Activated T-cell treated with anti-CD3 and anti-CD28 coated beads for 48 hours (primary cell): ENCODE results near the gene VANGL1.

Source experiments
- DNase-seq: peaks from one replicate; pipeline ENCODE4 v3.0.0-alpha.2; 2020; ENCODE audit warnings: low read depth

The VANGL1 gene

DNA sequence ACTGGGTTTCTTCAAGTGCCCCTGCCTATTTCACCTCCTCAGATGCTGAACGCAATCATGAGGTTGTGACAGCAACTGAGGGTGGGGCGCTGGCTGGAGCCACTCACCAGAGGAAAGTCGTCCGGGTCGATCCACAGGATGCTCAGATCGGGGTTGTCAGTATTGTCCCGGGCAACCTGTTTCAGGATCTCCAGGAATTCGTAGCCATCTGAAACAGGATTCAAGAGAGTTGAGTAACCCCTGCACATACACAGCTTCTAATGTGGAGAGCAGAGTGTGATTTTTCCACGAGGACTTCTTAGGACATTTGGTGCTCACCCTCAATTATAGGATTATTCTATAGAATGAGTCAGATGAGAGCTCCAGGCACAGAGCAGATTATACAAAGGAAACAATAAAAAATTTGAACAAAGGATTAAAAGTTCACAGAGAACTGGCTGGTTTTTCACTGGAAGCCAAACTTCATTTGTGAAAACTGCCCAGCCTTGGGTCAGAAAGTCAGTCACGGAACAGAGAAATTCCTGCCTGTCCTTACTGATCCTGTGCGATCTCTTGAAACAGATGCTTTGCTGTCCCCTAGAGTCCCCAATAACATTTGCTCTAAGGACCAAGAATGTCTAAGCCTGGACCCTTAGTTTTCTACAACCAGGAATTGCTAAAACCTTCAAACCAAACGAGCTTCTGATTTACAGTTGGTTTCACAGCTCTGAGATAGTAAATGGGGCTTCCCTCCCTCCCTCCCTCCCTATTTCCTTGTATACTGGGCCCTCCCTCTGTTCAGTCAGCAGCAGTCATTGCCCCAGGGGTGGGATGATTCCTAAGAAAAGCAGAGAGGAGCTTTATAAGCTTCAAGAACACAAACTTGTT lies 63.5 kb downstream of the VANGL1 start:
- DNase-seq: no peak

DNA sequence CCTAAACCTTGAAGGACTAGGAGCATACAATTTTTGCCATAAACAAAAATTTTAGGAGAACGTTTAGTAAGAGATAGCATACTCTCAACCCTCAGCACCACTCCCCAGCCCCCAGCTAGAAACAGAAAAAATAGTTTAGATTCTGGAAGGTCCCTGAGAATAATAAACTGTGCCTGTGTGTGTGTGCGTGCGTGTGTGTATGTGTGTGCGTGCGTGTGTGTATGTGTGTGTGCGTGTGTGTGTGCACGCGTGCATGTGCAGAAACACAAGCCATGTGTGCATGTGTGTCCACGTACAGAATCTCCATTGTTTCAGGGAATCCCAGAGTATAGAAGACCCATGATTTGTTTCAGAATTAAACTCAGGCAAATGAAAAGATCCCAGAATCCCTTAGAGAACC lies 64.2 kb downstream of the VANGL1 start:
- DNase-seq: no peak

DNA sequence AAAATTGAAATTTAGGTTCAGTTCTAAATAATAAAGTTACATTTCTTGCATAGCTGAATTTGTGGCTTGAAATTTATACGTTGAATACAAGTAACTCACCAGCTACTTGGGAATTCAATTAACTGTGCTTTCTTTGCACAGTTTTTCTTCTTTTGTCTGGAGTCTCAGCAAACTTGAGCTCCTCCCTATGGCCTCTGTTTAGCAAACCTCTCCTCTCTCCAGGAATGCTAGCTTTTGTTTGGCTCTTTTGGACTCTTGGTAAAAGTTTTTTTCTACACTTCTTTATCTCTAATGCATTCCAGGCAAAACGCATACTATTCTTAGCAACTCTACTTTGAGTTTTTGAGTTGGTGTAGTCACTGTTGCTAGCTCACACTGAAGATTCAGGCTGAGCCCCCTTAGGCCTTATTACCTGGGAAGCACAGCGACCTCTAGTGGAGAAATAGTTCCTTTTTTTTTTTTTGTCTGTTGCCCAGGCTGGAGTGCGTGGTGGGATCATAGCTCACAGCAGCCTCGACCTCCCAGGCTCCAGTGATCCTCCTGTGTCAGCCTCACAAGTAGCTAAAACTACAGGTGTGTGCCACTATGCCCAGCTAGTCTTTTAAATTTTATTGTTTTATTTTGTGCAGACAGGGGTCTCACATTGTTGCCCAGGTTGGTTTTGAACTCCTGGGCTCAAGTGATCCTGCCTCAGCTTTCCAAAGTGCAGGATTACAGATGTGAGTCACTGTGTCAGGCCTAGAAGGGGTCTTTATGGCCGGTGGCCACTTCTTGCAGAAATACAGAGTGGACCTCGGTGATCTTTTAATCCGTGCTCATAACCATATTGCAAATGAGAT lies 65.0 kb downstream of the VANGL1 start:
- no peak for DNase-seq

DNA sequence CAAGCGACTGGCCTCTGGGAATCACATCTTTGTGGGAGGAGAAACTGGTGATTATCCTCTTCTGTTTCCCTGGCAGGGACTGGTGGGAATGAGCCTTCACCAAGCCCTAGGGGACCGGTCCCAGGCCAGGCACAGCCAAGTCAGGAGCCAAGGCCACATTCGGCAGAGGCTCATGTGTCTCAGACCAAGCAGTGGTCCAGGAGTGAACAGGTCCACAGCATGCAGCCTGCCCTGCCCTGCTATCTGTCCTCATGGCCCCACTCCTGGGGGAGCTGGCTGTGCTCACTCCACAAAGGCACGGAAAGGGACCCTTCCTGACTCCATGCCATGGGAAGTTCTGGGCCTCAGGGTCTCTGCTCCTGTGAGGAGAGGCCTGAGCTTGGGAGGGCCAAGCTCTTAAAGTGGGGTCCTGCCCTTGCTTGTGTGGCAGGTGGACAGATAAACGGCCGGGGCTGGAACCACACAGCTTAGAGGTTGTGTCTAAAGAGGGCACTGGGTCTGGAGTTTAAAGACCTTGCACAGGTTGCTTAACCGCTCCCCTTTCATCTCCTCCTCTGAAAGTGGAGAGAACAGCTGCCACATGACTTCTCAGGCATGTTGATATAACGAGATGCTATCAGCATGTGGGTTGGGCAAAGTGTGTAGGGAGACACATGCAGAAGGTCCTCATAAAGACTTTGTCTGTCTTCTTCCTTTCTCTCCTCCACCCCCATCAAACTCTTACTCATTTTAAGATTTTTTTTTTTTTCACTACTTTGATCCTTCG lies 69.3 kb downstream of the VANGL1 start:
- no peak for DNase-seq

DNA sequence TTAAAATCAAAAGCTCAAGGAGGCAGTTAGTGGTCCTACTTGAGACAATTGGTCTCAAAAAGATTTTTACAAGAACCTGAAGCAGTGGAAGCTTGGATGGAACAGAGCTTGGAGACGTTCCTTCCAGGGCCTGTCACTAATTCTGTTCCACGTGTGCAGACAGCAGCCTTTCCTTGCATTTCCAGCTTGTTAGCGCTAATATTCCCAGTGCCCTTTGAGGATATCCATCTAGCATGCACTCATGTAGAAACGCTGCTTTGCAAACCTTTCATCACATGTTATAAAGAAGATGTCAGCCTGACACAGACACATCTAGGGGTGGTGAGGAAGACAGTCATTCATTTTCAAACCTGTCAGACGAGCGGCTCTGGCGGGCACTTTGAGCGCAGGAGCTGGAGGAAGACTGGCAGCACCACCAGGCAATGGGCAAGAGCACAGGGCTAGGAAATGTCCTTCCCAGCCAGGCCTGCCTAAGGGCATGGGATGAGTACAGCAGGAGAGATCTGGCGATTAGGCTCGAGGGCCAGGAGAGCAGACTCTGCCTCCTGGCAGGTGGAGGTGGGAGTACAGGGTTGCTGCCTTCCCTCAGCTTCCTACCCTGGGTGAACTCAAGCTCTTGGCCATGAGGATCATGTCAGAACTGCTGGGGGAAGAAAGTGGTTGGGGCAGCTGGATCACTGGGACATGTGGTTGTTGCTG lies 71.3 kb downstream of the VANGL1 start:
- DNase-seq: no peak

DNA sequence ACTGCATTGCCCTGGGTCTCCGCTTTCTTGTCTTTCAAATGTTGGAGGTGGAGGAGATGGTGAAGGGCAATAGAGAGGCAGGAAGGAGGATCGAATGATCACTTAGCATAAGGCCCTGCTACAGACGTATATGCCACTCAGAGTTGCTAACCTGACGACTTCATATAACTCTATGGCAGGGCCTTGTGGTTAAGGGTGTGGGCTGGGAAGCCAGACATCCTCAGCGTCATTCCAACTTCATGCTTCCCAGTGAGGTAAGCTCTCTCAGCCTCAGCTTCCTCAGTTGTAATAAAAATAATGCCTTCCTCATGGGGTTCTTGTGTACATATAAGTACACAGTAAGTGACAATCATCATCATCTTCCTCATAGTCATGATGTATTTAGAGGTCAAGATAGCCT lies 72.1 kb downstream of the VANGL1 start:
- no peak for DNase-seq

DNA sequence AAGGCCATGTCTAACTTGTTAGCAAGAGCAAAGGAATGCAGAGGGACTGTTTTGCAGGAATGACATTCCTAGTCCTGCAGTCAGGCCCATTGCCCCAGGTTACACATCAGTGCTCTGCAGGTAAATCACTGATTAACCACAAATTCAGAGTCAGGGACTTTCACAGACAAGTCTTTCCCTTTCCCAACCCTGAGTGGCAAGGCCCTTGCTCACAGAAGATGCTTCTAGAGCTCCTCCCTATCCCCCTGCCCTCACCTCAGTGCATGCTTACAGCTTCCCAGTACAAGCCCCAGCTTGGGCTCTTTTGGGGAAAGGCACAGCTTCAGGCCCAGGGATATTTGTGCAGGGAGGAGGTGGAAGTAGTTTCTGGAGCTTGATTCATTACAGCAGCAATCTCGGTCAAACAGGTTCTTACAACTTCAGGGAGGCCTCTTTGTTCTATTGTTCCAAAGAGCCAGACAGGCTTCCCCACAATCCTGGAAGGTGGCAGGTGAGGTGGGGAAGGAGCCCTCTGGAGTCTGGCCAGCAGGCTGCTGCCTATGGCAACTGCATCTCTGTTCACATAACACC lies 72.9 kb downstream of the VANGL1 start:
- DNase-seq: no peak

DNA sequence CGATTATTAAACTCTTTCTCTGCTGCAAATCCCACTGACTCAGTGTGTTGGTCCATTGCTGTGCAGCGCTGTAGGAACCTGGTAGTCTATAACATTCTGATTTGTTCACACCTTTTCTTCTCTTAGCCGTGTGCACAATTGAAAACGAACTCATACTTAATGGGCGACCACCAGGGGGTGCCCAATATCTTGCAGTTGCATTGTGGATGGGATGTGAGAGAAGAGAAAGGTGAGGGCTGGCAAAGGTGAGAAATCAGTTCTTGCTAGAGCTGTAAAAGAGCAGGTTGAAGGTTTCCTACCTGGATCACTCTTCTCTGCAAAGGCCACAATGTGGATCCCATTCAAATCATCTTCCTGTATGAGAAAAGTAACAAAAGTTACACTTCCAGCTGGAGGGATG lies 75.8 kb downstream of the VANGL1 start:
- peak; percentile 13 for DNase-seq

DNA sequence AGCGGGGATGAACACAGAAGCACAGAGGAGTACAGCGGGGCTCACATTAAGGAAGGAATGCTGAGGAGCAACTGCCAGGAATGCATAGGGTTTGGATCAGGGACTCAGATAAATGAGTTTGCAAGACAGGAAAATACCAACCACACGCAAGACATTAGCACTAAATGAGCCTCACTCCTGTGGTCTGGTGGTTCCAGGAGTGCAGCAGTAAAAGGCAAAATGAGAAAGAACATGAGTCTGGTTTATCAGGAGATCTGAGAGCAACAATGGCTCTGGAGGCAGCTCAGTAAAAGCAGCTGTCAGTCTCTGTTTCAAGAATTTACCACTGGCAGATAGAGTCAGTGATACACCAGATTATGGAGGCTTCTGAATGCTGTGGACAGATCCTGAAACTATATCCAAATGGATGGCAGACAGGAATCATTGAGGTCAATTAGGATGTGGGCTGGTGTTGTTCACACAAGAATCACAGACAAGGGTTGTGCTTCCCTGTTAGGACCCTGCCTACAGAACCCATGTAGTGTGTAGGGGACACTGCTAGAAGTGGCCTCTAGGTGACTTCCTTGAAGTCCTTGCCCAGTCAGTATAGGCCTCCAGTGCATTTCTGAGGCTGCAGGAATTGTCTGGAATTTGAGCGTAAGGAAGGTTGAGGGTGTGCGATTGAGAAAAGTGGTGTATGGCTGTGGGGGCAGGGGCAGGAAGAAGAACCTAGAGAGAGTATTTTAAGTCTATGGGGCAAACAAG lies 76.4 kb downstream of the VANGL1 start:
- DNase-seq: no peak

DNA sequence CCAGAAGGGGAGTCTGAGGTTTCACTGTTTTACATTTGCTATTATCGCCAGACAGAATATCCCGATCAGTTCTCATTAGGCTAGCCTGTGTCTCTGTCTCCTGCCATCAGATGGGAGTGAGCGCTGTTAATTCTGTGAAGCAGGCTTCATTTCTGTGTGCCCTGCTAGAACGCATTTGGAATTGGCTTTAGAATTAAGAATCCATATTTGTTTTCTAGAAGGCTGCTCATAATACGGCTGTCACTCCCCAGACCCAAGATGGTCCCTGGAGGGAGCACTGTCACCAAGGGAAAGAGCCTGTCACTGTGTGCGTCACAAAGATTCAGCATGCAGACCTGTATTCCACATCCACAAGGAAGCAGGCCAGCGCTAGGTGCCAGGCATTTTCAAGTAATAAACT lies 77.5 kb downstream of the VANGL1 start:
- DNase-seq: no peak

DNA sequence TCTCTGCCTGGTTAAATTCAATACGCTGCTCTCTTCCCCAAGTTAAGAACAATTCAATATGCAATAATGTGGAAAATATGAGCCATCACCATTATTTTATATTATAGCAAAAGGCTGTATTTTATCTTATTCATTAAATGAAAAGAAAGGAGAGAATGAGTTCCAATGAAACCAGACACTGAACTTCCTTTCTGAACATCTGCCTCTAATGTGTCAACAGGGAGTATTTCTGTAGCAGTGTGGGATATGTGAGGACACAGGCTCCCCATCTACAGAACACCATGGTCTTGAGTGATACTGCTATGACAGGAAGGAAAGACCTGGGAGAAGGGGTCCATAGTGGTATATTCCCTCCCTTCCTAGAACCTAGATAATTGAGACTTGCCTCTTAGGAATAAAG lies 80.5 kb downstream of the VANGL1 start:
- no peak for DNase-seq

DNA sequence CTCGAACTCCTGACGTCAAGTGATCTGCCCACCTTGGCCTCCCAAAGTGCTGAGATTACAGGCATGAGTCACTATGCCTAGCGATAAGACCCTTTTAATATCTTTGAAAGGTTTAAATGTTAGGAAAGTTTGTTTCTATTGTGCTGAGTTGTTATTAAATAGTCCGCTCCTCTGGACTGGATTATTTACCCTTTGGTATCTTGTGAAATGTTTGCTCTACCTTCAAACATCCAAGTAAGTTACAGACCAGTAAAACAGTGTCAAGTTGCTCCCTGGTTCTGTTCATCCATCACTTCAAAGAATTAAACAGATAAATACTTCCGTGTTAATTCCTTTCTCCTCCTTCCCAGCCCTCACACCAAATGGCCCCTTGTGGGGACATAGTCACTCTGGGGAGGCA lies 82.0 kb downstream of the VANGL1 start:
- DNase-seq: no peak

DNA sequence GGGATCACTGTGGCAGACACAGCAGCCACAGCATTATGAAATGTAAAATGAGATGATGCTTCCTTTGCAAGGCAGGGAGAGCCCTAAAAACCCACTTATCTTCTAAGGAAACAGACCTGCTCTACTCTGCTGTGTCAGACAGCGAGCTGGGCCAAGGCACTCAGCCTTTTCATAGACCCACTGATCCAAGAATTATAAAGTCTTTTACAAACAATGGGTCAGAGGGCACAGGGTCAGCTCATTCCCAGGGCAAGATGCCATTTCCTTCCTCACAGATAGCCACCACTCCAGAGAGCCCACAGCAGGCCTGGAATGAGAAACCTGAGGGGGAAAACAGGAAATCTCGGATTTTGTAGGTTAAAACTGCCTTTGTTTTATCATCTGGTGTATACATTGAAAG lies 83.8 kb downstream of the VANGL1 start:
- no peak for DNase-seq

DNA sequence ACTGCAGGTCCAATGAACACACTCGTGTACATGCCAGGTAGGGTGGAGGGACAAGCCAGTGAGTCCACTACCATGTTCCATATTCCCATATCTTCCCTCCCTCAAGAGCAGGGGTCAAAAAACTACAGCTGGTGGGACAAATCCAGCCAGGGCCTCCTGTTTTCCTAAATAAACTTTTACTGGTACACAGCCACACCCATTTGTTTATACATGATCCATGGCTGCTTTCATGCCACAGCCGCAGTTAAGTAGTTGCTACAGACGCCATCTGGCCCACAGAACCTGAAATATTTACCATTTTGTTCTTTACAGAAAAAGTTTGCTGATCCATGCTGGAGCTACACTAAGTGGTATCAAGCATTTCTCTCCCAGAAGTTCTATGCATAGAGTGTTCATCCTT lies 84.4 kb downstream of the VANGL1 start:
- no peak for DNase-seq

DNA sequence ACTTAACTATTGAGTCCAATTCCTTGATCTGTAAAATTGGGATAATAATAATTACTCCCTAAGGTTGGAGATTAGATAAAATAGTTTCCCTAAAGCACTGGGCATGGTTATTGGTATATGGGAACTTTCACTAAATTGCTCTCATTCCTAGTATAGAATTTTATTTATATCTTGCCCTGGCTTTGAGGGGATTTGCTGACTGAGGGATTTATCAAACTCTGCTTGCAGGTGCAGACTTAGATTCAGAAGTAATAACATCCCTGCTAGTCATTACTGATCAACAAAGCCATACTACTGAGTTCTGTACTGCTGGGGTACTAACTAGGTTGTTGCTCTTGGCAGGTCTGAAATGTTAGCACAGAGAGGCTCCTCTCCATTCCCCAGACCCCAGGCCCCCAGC lies 84.8 kb downstream of the VANGL1 start:
- DNase-seq: no peak

DNA sequence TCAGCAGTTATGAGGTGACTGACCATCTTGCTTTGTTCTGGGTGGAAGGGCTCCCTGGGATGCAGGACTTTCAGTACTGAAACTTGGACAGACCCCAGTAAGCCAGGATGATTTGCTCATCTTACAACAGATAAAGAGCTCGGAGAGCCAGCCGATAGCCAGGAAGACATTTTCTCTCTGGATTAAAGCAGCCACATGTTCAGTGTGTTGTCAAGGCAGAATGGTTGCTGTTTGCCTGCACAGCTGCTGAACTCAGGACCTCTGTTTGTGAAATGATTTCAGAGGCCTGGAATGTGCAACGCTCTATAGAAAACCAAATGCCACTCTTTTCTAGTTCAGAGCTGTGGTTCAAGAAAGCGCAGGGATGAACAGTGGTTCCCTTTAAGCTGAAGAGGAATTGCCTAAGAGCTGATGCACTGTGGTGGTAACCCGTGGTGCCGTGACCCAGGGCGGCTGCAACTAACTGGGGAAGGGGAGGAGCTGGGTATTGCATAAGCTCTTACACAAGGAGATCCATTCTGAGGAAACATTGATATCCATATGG lies 86.0 kb downstream of the VANGL1 start:
- no peak for DNase-seq

DNA sequence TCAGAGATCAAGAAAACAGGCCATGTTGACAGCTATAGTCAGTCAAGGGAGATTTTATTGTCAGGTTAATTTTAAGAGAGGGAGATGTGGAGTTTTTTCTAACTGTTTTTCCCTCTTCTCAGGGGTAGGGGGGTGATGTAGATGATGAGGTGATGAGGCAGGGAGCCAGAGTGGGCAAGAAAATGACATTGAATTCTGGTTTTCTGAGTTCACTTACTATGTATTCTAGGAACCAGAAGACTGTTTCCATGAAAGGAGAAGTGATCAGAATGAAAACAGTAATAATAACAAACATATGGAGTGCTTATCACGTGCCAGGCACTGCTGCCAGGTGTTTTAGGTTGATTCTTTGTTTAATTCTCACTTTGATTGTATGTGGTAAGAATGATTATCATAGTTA lies 86.6 kb downstream of the VANGL1 start:
- no peak for DNase-seq

DNA sequence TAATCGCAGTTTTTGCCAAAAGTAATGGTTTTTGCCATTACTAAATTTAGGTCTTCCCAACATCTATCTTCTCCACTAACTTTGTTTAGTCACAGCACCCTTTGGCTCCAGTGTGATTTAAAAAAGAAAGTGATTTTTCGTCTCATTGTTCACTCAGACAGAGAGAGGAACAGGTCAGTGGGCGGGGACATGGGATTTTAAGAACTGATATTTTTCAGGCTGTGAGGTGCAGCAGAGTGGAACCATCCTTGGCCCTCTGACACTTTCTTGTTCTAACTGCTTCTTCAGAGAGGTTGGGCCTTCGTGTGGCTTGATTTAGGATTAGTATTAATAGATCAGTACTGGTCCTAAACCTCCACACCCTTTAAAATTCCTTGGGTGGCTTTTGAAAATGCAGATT lies 88.0 kb downstream of the VANGL1 start:
- DNase-seq: no peak

DNA sequence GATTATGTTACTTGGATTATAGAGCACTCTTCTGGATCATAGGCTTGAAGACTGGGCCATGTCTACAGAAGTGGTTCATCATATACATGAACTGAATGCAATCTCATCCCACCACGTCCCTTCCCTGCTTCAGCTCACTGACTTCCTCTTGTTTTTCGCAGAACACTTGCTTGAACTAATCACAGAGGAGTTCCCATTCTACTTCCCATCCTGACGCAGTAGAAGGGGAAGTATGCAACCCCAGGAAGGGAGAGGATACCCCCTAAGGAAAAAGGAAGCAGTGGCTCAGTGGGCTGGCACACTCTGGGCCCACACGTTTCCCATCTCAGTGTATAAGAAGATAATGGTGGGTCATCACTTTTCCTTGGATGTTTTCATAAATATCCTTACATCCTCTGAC lies 90.5 kb downstream of the VANGL1 start:
- no peak for DNase-seq

DNA sequence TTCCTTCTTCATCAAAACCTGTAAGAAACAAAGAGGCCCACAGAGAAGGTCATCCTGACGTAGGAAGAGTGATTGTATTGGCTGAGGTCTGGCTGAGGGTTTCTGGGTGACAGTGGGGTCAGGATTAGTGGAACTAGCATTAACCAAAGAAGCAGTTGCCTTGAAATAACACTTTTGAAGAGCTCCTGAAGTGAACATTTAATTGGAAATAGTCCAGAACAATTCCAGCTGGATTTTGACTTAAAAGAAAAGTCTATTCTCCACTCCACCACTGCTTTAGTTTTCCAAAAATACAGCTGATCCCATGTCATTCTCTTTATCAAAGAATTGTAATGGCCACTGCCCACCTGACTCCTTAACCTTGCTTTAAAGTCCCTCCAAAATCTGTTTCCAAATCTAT lies 99.0 kb downstream of the VANGL1 start:
- no peak for DNase-seq
